22Rv1 (cell line): Measurements from ENCODE around the gene PCDHA13.

Experiments used
- H3K27ac ChIP-seq: fragments of 450-650 bp; 2 replicates; pipeline ENCODE4 v1.5.1; 2017
- CTCF ChIP-seq: fragments of 450-650 bp; IDR thresholded peaks from 2 replicates; pipeline ENCODE4 v1.5.1; 2017; ENCODE audit warnings: mild to moderate bottlenecking
- ZFX ChIP-seq: fragments of 450-650 bp; IDR thresholded peaks from 2 replicates; pipeline ENCODE4 v1.6.1; 2017; ENCODE audit warnings: antibody characterized with exemption, borderline replicate concordance

The PCDHA13 gene

GRCh38 chr5:140855772-140856674 lies 25.9 kb upstream of the PCDHA13 start, which contains the start of gene PCDHA10:
TSS of gene PCDHA10 (plus strand) at chr5:140855897. CDS start at chr5:140856049, 152 bp downstream.
- TF ChIP-seq ZFX (no peak), CTCF (peak; percentile 62)
- peak within 1 kb of the TSS; percentile 12; the same call in 1 of the 2 replicates for H3K27ac ChIP-seq

- TF ChIP-seq CTCF (no peak), ZFX (no peak)
- no peak overlapping the region for H3K27ac ChIP-seq
Measured at GRCh38 chr5:140857177-140857986, 24.5 kb upstream of the PCDHA13 start.

DNA sequence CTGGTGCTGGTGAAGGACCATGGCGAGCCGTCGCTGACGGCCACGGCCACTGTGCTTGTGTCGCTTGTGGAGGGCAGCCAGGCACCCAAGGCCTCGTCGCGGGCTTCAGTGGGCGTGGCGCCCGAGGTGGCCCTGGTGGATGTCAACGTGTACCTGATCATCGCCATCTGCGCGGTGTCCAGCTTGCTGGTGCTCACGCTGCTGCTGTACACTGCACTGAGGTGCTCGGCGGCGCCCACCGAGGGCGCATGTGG lies 24.0 kb upstream of the PCDHA13 start:
- H3K27ac ChIP-seq: no peak overlapping the region
- TF ChIP-seq ZFX: no peak
- TF ChIP-seq CTCF: no peak

DNA sequence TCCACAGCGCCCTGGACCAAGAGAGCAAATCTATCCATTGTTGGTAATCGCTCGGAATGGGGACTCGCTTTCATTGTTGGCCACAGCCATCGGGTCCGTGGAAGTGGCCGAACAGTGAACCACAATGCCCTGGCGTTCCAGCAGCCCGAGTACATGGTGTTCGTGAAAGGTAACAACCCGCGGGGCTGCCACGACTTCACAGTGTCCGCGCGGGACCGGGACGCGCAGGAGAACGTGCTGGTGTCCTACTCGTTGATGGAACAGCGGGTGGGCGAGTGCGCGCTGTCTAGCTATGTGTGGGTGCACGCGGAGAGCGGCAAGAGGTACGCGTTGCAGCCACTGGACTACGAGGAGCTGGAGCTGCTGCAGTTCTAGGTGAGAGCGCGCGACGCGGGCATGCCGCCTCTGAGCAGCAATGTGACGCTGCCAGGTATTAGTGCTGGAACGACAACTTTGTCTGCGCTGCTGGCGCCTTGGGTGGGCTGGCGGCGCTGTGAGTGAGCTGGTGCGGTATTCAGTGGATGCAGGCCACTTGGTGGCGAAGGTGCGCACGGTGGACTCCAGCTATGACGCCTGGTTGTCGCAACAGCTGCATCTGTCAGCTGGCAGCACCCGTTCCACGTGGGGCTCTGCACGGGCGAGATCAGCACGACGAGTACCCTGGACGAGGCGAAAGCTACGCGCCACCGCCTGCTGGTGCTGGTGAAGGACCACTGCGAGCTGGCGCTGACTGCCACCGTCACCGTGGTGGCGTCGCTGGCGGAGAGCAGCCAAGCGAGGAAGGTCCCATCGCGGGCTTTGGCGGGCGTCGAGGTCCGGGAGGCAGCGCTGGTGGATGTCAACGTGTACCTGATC lies 19.3 kb upstream of the PCDHA13 start:
- no peak for TF ChIP-seq CTCF
- TF ChIP-seq ZFX: no peak
- no peak overlapping the region for H3K27ac ChIP-seq

- no peak for TF ChIP-seq ZFX
- TF ChIP-seq CTCF: no peak
- H3K27ac ChIP-seq: no peak within 1 kb of the TSS
Measured at GRCh38 chr5:140868721-140869554, 13.0 kb upstream of the PCDHA13 start, which contains the start of gene PCDHA11. TSS of gene PCDHA11 (plus strand) at chr5:140868957. CDS start at chr5:140869104, 147 bp downstream.

DNA sequence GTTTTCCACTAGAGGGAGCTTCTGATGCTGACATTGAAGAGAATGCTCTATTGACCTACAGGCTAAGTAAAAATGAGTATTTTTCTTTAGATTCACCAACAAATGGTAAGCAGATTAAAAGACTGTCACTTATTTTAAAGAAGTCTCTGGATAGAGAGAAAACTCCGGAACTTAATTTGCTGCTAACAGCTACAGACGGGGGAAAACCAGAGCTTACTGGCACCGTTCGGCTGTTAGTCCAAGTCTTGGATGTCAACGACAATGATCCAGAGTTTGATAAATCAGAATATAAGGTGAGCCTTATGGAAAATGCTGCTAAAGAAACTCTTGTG lies 12.4 kb upstream of the PCDHA13 start:
- TF ChIP-seq ZFX: no peak
- no peak overlapping the region for H3K27ac ChIP-seq
